ENCODE data around the gene STAM.
"Not testable (repeated sequence)": the region's sequence is repeated elsewhere in the genome, so short reads cannot be mapped to it uniquely, and the experiment has no call there.

The STAM gene

GRCh38 chr10:17682236-17682946, 38.4 kb downstream of the STAM start:
- DNase-seq, result no peak

GRCh38 chr10:17683541-17683940, 39.6 kb downstream of the STAM start:
- DNase-seq, result no peak

- DNase-seq, result no peak
Observed at GRCh38 chr10:17684537-17684936, 40.6 kb downstream of the STAM start.

- DNase-seq, result no peak
Observed at GRCh38 chr10:17685233-17685840, 41.4 kb downstream of the STAM start.

- no peak for DNase-seq
Observed at GRCh38 chr10:17687117-17687831, 43.3 kb downstream of the STAM start.

- DNase-seq, result no peak
Observed at GRCh38 chr10:17689137-17689536, 45.2 kb downstream of the STAM start.

- DNase-seq, result no peak
Observed at GRCh38 chr10:17693009-17693408, 49.1 kb downstream of the STAM start.

GRCh38 chr10:17698696-17699095, 54.7 kb downstream of the STAM start:
- no peak for DNase-seq

- no peak for DNase-seq
Observed at GRCh38 chr10:17701301-17701700, 57.4 kb downstream of the STAM start.

GRCh38 chr10:17703706-17704105, 59.8 kb downstream of the STAM start:
- no peak for DNase-seq

- DNase-seq, result no peak
Observed at GRCh38 chr10:17708821-17709220, 64.9 kb downstream of the STAM start.

- no peak for DNase-seq
Observed at GRCh38 chr10:17709492-17709891, 65.5 kb downstream of the STAM start.

- DNase-seq, result no peak
Observed at GRCh38 chr10:17710181-17710580, 66.2 kb downstream of the STAM start.

GRCh38 chr10:17712053-17712452, 68.1 kb downstream of the STAM start:
- no peak for DNase-seq

GRCh38 chr10:17712717-17713471, 68.9 kb downstream of the STAM start:
- DNase-seq, result no peak

- no peak for DNase-seq
Observed at GRCh38 chr10:17713758-17714157, 69.8 kb downstream of the STAM start.

GRCh38 chr10:17716161-17716560, 72.2 kb downstream of the STAM start:
- DNase-seq, result no peak

- DNase-seq, result not testable (repeated sequence)
Observed at GRCh38 chr10:17722317-17723014, 78.5 kb downstream of the STAM start.

- DNase-seq, result no peak
Observed at GRCh38 chr10:17725703-17726102, 81.8 kb downstream of the STAM start.

GRCh38 chr10:17729630-17730029, 85.7 kb downstream of the STAM start:
- no peak for DNase-seq

- no peak for DNase-seq
Observed at GRCh38 chr10:17730667-17731066, 86.7 kb downstream of the STAM start.

- no peak for DNase-seq
Observed at GRCh38 chr10:17731331-17732020, 87.5 kb downstream of the STAM start.
